GM18517 (cell line): ENCODE results near the gene EDAR.

ENCODE experiments used
- ATAC-seq: cut with Tn5 transposase; IDR thresholded peaks from one replicate; pipeline ENCODE4 v1.9.1; 2021; ENCODE audit warnings: mild to moderate bottlenecking, moderate library complexity; ENCODE audit not compliant: unreplicated experiment

The EDAR gene

DNA sequence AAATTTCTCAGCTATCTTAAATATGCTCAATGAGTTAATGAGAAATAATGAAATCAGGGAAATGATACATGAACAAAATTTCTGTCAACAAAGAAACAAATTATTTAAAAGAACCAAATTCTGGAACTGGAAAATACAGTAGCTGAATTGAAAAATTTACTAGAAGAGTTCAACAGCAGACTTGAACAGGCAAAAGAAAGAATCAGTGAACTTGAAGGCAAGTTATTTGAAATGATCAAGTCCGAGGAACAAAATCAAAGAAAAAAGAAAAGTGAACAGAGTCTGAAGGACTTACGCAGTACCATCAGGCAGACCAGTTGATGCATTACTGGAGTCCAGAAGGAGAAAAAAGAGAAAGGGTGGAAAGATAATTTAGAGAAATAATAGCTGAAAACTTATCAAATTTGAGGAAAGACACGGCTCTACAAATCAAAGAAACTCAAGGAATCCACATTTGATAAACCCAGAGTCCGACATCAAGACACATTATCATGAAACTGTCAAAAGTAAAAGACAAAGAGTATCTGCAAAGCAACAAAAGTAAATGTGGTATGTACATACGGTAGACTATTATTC lies 118.9 kb downstream of the EDAR start:
- no peak for ATAC-seq

DNA sequence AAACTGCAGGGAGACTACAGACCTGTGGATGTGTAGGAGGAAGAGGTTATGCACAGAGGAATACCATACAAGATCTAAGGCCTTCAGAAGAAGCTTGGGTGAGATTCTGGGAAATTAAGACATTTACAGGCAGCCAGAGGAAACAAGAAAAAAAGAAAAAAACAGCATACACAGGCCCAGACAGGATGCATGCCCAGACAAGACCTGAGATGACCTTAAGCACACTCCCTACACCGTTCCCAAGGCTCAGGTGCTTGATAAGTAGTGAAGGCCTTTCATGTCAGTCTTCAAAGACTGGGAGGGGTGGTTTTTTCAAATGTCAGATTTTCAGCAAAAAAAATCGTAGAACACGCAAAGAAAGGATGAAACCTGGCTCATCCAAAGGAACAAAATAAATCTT lies 119.5 kb downstream of the EDAR start:
- ATAC-seq = no peak

DNA sequence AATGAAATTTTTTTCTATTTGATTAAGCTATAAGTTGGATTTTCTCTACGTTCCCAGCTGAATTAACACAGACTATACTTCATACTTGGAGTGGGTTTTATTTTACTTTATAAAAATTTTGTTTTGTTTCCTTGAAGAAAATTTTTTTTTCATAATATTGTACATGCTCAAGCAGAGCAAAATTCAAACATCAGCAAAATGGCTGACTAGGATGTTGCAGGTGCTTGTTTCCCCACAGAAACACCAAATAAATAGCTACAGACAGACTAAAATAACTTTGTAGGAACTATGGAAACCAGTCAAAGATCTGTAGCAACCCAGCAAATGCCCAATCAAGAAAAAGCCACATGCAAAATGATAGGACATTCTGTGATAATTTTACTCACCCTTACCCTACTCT lies 120.1 kb downstream of the EDAR start:
- ATAC-seq = no peak

DNA sequence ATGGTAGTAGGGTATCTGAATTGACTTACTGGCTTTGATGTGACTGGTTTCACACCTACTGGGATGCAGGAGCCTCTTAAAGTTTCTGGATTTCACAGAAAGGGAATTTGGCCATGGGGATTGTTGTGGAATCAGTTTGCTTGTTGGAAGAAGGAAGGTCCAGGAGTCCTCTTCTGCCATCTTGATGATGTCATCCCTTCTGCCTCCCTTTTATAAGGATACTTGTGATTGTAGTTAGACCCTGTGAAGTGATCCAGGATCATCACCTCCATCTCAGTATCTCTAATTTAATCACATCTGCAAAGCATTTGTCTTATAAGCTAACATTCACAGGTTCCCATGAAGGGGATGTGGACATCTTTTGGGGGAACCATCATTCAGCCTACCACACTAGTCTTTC lies 123.0 kb downstream of the EDAR start:
- ATAC-seq = no peak

DNA sequence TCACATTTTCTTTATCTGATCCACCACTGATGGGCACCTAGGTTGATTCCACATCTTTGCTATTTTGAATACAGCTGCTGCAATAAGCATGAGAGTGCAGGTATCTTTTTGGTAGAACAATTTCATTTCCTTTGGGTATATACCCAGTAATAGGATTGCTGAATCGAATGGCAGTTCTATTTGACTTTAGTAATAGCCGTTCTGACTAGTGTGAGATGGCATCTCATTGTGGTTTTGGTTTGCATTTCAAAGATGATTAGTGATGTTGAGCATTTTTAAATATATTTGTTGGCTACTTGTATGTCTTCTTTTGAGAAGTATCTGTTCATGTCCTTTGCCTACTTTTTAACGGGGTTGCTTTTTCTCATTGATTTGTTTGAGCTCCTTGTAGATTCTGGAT lies 130.1 kb downstream of the EDAR start:
- no peak for ATAC-seq

DNA sequence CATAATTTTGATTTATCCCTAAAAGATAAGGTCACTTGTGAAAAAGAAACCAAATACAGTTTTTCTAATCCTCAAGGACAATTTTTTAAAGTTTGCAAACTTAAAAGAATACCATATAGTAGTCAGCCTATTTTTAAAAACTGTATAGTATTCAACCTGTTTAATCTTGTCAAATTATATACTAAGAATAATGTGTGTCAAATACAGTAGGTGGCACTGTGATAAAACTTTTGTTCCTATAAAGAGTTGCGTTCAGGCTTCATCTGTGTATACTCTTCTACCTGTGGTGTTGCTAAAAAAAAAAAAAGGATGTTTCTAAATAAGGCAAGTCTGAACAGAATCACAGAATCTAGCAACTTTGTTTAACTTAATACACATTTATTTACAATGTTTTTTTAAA lies 133.8 kb downstream of the EDAR start:
- ATAC-seq = no peak

DNA sequence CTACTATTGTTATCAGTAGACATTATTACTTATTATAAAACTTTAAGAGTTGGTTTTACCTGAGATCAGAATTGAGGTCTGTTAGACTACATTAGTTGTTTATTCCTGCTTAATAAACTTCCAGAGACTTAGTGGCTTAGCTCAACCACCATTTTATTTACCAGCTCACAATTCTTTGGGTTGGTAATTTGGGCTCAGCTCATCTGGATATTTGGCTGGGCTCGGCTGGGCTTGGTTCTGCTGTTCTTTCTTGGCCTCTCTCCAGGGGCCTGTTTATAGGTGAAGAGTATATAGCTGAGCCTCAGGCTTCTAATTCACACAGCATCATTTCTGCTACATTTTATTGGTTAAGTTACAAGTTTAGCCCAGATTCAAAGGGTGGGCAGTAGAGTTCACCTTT lies 134.5 kb downstream of the EDAR start:
- no peak for ATAC-seq

DNA sequence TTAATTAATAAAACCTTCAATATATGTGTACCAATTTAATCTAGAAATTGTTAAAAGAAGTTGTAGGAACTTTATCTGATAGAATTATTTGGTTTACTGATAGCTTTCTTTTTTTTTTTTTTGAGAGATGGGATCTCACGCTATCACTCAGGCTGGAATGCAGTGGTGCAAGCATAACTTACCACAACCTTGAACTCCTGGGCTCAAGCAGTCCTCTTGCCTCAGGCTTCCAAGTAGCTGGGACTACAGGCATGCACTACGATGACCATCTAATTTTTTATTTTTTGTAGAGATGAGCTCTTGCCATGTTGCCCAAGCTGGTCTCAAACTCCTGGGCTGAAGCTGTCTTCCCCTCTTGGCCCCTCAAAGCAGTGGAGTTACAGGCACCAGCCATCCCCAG lies 135.6 kb downstream of the EDAR start:
- ATAC-seq = no peak

DNA sequence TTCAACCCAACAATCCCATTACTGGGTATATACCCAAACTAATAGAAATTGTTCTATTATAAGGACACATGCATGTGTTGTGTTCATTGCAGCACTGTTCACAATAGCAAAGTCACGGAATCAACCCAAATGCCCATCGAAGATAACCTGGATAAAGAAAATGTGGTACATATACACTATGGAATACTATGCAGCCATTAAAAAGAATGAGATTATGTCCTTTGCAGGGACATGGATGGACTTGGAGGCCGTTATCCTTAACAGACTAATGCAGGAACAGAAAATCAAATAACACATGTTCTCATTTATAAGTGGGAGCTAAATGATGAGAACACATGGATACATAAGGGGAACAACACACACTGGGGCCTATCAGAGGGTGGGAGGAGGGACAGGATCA lies 136.6 kb downstream of the EDAR start:
- ATAC-seq = no peak

DNA sequence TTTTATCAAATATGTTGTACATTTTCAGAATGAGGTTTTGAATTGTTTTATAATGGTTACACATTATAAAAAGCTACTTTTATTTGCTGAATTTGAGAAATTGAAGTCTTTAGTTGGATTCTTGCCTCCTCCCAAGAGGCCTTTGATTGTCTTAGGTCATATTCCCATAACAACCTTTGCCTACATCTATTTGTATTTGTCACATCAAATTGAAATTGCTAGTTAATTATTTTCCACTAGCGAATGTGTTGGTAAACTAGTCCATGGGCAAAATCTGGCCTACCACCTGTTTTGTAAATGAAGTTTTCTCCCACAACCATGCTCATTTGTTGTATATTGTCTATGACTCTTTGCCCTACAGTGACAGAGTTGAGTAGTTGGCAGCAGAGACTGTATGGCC lies 142.0 kb downstream of the EDAR start:
- no peak for ATAC-seq

DNA sequence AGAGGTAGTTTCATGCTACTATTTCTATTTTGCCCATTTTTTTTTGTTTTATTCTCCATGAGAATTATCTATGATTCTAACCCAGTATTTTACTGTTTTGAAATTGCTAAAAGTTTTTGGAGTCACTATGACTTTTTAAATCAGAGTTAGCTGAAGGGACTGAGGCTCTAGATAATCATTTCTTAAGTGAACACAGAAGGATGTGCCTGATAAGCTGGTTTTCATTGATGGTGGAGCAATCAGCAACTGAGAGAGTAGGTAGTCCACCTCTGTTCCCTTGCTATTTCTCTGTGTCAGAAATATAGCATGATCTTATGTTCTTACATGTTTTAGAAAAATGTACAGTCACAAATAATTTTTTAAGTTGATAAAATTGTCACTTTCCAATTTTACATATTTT lies 143.1 kb downstream of the EDAR start:
- ATAC-seq = no peak
